Endothelial cell of umbilical vein (primary cell): ENCODE data around the gene SPINK4.

Experiments used
- CTCF ChIP-seq, 2 donors: IDR thresholded peaks; 1 replicate in 1 of 2; 2 replicates in 1 of 2; pipeline ENCODE4 v1.5.1; 2011; ENCODE audit warnings: low read length in 2 of 2, mild to moderate bottlenecking in 2 of 2, moderate library complexity in 2 of 2, control low read depth in 1 of 2, inconsistent platforms in 1 of 2, low read depth in 1 of 2; ENCODE audit not compliant: insufficient read depth in 1 of 2; ENCODE audit errors: extremely low read depth in 1 of 2
- EZH2 ChIP-seq: IDR thresholded peaks from 2 replicates; pipeline ENCODE4 v1.6.1; 2012; ENCODE audit warnings: borderline replicate concordance, low read depth, mild to moderate bottlenecking, moderate library complexity, low read length, inconsistent platforms; ENCODE audit not compliant: severe bottlenecking
- FOS ChIP-seq: IDR thresholded peaks from 2 replicates; pipeline ENCODE4 v1.6.1; 2011; ENCODE audit warnings: mild to moderate bottlenecking, low read length, moderate library complexity, borderline replicate concordance; ENCODE audit not compliant: insufficient read depth
- POLR2A ChIP-seq: IDR thresholded peaks from 2 replicates; pipeline ENCODE4 v1.6.1; 2012; ENCODE audit warnings: low read depth, mild to moderate bottlenecking, control low read depth, low read length
- TF ChIP-seq, protein P1 (sequence below): IDR thresholded peaks from 2 replicates; pipeline ENCODE4 v1.6.1; 2011; ENCODE audit not compliant: insufficient read depth, insufficient read length

DNA sequence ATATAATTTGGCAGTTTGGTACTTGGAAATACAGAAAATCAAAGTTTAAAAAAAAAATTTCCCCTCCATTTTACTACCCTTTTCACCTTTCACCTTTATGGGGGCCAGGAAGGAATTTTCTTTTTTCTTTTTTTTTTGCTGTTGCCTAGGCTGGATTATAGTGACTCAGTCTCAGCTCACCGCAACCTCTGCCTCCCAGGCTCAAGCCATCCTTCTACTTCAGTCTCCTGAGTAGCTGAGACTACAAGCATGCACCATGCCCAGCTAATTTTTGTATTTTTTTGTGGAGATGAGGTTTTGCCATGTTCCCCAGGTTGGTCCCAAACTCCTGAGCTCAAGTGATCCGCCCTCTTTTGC is 34.0 kb downstream of the SPINK4 start:
- TF ChIP-seq CTCF (IDR thresholded peaks at IDR 0.05; ENCODE audit: extremely low read depth in 1 of 2, insufficient read depth in 1 of 2, low read depth in 1 of 2, low read length in 2 of 2) (no peak), POLR2A (no peak), FOS (no peak), EZH2 (no peak)
- TF ChIP-seq, protein P1, sequence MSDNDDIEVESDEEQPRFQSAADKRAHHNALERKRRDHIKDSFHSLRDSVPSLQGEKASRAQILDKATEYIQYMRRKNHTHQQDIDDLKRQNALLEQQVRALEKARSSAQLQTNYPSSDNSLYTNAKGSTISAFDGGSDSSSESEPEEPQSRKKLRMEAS: no peak
